NT2/D1 (cell line): ENCODE results near the gene SLIT3.

Experiments
- DNase-seq: peaks from one replicate; pipeline ENCODE4 v3.0.0-alpha.2; 2011; ENCODE audit warnings: low read depth, low spot score
- H3K27me3 ChIP-seq: 2 replicates; pipeline ENCODE4 v1.6.0; 2011; ENCODE audit warnings: mild to moderate bottlenecking; ENCODE audit not compliant: insufficient read length, insufficient read depth
- H3K36me3 ChIP-seq: 2 replicates; pipeline ENCODE4 v1.6.1; 2011; ENCODE audit warnings: mild to moderate bottlenecking, low read length, mixed read lengths; ENCODE audit not compliant: insufficient read depth, insufficient read length
- H3K4me1 ChIP-seq: 2 replicates; pipeline ENCODE4 v1.5.1; 2011; ENCODE audit not compliant: insufficient read depth, insufficient read length
- H3K4me3 ChIP-seq: 2 replicates; pipeline ENCODE4 v1.5.1; 2011; ENCODE audit warnings: low read depth; ENCODE audit not compliant: insufficient read length
- H3K9ac ChIP-seq: 2 replicates; pipeline ENCODE4 v1.6.0; 2011; ENCODE audit warnings: low read depth; ENCODE audit not compliant: insufficient read length
- H3K9me3 ChIP-seq: 2 replicates; pipeline ENCODE4 v1.5.1; 2011; ENCODE audit warnings: mild to moderate bottlenecking, low read length; ENCODE audit not compliant: insufficient read depth
- SUZ12 ChIP-seq: IDR thresholded peaks from 2 replicates; pipeline ENCODE4 v1.6.1; 2011; ENCODE audit not compliant: insufficient read length, insufficient read depth; ENCODE audit errors: extremely low read depth
- YY1 ChIP-seq: IDR thresholded peaks from 2 replicates; pipeline ENCODE4 v1.6.1; 2011; ENCODE audit not compliant: insufficient read length, insufficient read depth
- ZNF274 ChIP-seq: IDR thresholded peaks from 2 replicates; pipeline ENCODE4 v1.6.1; 2011; ENCODE audit warnings: mild to moderate bottlenecking, low read depth, low read length

Gene SLIT3

GRCh38 chr5:169103586-169104181, 197.3 kb downstream of the SLIT3 start:
- Histone ChIP-seq H3K9me3 (no peaks in the 10 kb centered on the region), H3K36me3 (no peaks in the 10 kb centered on the region), H3K4me3 (no peak overlapping the region), H3K4me1 (peaks cover 6% of the 10 kb centered on the region), H3K27me3 (no peaks in the 10 kb centered on the region), H3K9ac (no peak overlapping the region)
- DNase-seq, result no peak
- no peak for TF ChIP-seq ZNF274
- no peak for TF ChIP-seq YY1
- no peak for TF ChIP-seq SUZ12

GRCh38 chr5:169101966-169102365, 199.0 kb downstream of the SLIT3 start:
- TF ChIP-seq YY1 (no peak), ZNF274 (no peak), SUZ12 (no peak)
- H3K9me3 ChIP-seq, result no peaks in the 10 kb centered on the region

GRCh38 chr5:169100735-169101075, 200.2 kb downstream of the SLIT3 start:
- no peak for TF ChIP-seq SUZ12
- TF ChIP-seq YY1, result no peak
- no peak for TF ChIP-seq ZNF274
- Histone ChIP-seq H3K36me3 (no peaks in the 10 kb centered on the region), H3K4me3 (no peak overlapping the region), H3K4me1 (peaks cover 6% of the 10 kb centered on the region), H3K27me3 (no peaks in the 10 kb centered on the region), H3K9ac (no peak overlapping the region), H3K9me3 (no peaks in the 10 kb centered on the region)
- DNase-seq, result peak; percentile 38

More at GRCh38 chr5:169101966-169102365, 199.0 kb downstream of the SLIT3 start:
- no peak for DNase-seq
- H3K9ac ChIP-seq, result no peak overlapping the region
- no peaks in the 10 kb centered on the region for H3K36me3 ChIP-seq
- H3K27me3 ChIP-seq, result no peaks in the 10 kb centered on the region
- H3K4me3 ChIP-seq, result no peak overlapping the region
- H3K4me1 ChIP-seq, result peaks cover 6% of the 10 kb centered on the region

- no peak for TF ChIP-seq YY1
- TF ChIP-seq ZNF274, result no peak
- H3K9me3 ChIP-seq, result no peaks in the 10 kb centered on the region
- H3K9ac ChIP-seq, result no peak overlapping the region
- DNase-seq, result no peak
- no peaks in the 10 kb centered on the region for H3K36me3 ChIP-seq
- peaks cover 6% of the 10 kb centered on the region for H3K4me1 ChIP-seq
- no peaks in the 10 kb centered on the region for H3K27me3 ChIP-seq
- H3K4me3 ChIP-seq, result no peak overlapping the region
Observed at GRCh38 chr5:169099801-169100734, 200.9 kb downstream of the SLIT3 start.

- Histone ChIP-seq H3K27me3 (no peaks in the 10 kb centered on the region), H3K9me3 (no peaks in the 10 kb centered on the region), H3K4me3 (no peak overlapping the region), H3K36me3 (no peaks in the 10 kb centered on the region), H3K9ac (no peak overlapping the region), H3K4me1 (peaks cover 6% of the 10 kb centered on the region)
- no peak for DNase-seq
- TF ChIP-seq ZNF274 (no peak), SUZ12 (no peak), YY1 (no peak)
Observed at GRCh38 chr5:169098331-169099121, 202.4 kb downstream of the SLIT3 start.

GRCh38 chr5:169097374-169098326, 203.3 kb downstream of the SLIT3 start:
- Histone ChIP-seq H3K27me3 (no peaks in the 10 kb centered on the region), H3K9ac (no peak overlapping the region), H3K4me1 (peaks cover 6% of the 10 kb centered on the region), H3K4me3 (no peak overlapping the region), H3K36me3 (no peaks in the 10 kb centered on the region), H3K9me3 (no peaks in the 10 kb centered on the region)
- no peak for TF ChIP-seq YY1
- no peak for TF ChIP-seq ZNF274
- TF ChIP-seq SUZ12, result no peak
- DNase-seq, result no peak
